HL-60/S4 (cell line): ENCODE results near the gene PVR.
"Not testable (repeated sequence)": the region's sequence is repeated elsewhere in the genome, so short reads cannot be mapped to it uniquely, and the experiment has no call there.

ENCODE experiments used
- in situ Hi-C: fragments of 300-500 bp; cut with MboI; formaldehyde crosslinking; loops from 2 replicates; pipeline ENCODE4 v1.14.3; 2022; ENCODE audit warnings: low sequenced_read_pairs

PVR gene, protein sequence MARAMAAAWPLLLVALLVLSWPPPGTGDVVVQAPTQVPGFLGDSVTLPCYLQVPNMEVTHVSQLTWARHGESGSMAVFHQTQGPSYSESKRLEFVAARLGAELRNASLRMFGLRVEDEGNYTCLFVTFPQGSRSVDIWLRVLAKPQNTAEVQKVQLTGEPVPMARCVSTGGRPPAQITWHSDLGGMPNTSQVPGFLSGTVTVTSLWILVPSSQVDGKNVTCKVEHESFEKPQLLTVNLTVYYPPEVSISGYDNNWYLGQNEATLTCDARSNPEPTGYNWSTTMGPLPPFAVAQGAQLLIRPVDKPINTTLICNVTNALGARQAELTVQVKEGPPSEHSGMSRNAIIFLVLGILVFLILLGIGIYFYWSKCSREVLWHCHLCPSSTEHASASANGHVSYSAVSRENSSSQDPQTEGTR

DNA sequence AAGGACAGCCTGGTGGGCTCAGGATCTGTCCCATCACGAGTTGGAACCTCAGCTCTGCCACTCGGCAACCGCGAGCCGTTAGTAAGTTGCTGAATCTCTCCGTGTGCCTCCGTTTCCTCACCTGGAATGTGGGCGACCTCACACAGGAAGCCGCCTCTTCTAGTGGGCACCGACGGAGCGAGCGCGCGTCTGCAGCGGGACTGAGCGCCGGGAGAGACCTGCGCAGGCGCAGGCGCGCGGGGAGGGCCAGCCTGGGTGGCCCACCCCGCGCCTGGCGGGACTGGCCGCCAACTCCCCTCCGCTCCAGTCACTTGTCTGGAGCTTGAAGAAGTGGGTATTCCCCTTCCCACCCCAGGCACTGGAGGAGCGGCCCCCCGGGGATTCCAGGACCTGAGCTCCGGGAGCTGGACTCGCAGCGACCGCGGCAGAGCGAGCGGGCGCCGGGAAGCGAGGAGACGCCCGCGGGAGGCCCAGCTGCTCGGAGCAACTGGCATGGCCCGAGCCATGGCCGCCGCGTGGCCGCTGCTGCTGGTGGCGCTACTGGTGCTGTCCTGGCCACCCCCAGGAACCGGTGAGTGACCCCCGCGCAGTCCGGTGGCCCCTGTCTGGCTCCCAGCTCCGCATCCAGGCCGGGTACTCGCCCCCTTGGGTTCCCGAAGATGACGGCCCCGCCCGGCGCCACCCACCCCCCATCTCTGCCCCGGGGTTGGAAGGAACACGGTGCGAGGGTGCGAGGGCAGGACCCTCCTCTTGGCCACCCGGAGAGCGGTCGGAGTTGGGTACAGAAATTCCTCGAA, at the start of gene PVR:
TSS of gene PVR (plus strand) at position 306 of the 797 bp plus-strand sequence. CDS start at position 493, 187 bp downstream.
- in situ Hi-C loops, result no loop called here

DNA sequence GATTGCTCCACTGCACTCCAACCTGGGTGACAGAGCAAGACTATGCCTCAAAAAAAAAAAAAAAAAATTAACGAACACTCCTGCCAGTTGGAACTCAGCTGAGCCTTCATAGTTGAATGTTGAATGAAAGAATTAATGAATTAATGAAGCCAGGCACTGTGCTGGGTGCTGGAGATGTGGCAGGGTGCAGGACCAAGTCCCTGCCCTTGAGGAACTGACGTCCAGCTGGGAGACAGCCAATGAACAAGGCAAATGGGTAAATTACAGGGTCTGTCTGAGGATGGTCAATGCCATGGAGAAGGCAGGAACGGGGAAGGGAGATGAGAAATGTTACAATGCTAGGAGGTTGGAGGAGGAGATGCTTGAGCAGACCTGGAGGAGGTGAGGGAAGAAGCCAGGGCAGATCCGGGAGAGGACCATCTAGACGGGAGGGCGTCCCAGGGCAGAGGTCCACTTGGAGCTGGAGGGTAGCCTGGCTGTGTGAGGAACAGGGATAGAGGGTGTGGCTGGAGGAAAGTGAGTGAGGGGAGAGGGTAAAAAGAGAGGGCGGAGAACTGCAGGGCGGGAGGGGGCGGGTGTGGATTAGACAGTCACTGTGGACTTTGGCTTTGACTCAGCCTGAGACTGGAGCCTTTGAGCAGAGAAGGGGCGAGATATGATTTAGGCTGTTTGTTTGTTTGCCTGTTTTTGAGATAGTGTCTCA, 47.1 kb upstream of the PVR start:
- in situ Hi-C loops, result no loop called here

DNA sequence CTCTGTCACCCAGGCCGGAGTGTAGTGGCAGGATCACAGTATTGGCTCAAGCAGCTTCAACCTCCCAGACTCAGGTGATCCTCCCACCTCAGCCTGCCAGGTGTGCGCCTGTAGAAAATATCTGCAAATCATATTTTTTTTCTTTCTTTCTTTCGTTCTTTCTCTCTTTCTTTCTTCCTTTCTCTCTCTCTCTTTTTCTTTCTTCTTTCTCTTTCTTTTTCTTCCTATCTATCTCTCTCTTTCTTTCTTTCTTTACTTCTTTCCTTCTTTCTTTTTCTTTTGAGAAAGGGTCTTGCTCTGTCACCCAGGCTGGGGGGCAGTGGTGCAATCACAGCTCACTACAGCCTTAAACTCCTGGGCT, 46.6 kb upstream of the PVR start:
- in situ Hi-C loops, result no loop called here

DNA sequence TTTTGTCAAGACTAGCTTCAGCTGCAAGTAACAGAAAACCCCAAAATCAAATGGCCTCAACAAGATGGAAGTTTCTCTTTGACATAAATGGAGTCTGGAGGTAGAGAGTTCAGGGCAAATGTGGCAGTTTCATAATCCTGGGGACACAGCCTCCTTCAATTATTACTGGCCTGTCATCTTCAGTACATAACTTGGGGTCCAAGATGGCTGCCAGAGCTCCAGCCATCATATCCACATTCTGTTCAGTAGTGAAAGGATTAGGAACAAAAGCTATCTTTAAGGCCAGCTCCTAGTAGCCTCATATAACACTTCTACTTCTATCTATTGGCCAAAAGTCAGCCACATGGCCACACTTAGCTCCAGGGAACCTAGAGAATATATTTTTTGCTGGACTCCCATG, 45.4 kb upstream of the PVR start:
- in situ Hi-C loops, result no loop called here

DNA sequence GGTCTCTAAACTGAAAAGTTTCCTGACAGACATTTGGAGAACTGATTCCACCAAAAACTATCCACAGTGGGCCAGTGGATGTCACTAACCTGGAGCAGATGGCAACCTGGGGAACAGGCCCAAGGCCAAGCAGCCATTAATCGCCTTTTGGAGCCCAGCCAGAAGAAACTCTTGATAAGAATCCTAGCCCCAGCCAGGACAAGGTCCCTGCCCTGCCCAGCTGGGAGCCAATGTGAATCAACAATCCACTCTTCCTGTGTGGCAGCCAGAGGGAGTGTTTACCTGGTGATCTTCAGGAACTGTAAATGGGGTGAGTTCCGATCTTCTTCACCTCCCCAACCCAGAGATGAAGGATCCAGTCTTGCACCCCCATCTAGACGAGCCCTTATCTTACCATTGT, 44.8 kb upstream of the PVR start:
- in situ Hi-C loops, result no loop called here

DNA sequence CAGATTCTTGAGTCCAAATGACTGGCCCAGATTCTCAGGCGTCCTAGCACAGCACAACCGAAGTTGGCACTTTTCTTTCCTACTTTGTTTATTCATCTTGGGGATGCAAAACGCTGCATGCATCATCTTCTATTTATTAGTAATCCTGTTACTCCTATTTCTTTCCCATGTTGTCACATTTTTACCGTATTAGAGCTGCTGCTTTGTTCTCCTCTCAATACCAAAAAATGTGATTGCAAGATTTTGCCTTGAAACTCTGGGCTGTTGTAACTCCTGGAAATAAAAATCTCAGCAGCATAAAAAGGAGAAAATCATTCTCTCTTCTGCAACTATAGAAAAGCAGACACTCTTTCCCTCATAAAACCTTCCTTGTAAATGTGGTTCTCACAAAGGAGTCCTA, 43.2 kb upstream of the PVR start:
- in situ Hi-C loops, result no loop called here

- in situ Hi-C loops, result no loop called here
Observed at GRCh38 chr19:44602081-44602480, 41.6 kb upstream of the PVR start.

GRCh38 chr19:44603201-44603945, 40.3 kb upstream of the PVR start:
- in situ Hi-C loops, result no loop called here

GRCh38 chr19:44604241-44604640, 39.5 kb upstream of the PVR start:
- in situ Hi-C loops, result no loop called here

- in situ Hi-C loops, result no loop called here
Observed at GRCh38 chr19:44605547-44605946, 38.2 kb upstream of the PVR start.

DNA sequence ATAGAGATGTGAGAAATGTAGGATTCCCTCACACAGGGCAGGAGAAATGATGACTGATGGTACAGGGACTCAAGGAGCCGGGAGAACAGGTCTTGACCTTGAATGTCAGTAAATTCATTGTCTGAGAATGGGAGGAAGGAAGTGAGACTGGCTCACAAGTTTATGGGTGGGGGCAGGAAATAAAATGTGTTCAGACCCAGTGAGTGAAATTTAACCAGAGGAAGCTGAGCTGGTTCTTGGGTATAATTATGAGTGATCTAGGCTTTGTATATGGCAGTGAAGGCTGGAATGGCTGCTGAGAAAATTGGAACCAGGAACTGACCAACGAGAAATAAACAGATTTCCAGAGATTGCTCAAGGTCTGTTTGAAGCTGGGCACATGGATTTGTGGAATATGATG, 36.7 kb upstream of the PVR start:
- in situ Hi-C loops, result no loop called here

- in situ Hi-C loops, result no loop called here
Observed at GRCh38 chr19:44607917-44608316, 35.8 kb upstream of the PVR start.

DNA sequence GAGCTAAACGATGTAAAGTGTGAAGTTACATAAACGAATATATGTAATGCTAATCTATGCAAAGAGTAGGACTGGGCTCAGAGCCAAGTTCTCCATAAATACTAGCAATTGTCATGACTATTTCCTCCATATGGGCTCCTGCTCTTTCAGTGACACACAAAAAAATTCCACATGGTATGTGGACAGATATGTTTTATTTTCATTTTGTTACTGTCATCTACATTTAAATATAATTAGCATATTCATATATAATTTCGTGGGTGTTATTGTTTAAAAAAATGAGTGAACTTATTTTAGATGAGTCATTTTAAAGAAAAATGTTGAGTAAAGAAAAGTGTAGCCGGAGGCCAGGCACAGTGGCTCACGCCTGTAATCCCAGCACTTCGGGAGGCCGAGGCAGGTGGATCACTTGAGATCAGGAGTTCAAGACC, 35.3 kb upstream of the PVR start:
- in situ Hi-C loops, result no loop called here

DNA sequence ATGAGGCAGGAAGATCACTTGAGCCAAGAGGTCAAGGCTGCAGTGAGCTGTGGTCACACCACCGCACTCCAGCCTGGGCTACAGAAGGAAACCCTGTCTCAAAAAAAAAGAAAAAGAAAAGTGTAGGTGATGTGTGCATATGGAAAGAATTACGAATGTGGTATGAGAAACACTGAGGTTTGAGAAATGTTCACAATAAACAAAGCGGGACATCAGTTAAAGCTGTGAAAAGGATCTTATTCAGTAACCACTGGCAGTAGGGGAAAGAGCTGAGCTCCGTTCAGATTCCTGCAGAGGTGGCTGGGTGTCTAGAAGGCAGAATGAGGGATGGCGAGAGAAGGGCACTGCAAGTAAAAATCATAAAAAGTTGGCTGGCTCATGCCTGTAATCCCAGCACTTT, 34.5 kb upstream of the PVR start:
- in situ Hi-C loops, result no loop called here

DNA sequence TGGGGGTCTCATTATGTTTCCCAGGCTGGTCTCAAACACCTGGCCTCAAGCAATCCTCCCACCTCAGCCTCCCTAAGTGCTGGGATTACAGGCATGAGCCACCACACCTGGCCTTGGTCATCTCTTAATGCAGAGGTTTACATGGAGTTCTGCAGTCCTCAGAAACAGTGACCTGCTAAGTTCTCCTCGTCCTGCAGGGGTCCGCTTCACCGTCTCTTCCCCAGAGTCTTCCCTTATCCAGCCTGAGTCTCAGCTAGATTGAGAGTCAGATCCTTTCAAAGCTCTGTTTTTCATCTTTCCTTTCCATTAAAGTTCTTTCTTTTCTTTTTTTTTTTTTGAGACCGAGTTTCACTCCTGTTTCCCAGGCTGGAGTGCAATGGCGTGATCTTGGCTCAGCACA, 33.2 kb upstream of the PVR start:
- in situ Hi-C loops, result not testable (repeated sequence)

DNA sequence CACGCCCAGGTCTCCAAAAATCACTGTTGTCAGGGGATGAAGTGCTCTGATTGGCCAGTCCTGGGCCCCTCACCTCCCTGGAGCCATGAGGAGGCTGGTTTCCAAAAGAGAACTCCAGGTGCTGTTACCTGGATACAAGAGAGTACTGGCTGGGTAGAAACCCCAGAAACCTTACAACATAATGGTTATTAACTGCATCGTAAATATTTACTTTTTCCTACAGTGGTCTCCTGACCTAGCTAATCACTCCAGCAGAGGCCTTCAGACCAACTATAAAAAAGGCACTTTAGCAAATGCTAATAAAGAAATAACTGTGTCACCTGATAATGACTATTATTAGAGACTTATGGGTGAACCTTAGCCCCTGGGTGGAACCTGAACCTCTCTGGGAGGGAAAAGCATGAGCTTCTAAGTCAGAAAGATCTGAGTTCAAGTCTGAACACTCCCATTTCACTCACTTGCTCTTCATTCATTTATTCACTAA, 31.9 kb upstream of the PVR start:
- in situ Hi-C loops, result no loop called here

DNA sequence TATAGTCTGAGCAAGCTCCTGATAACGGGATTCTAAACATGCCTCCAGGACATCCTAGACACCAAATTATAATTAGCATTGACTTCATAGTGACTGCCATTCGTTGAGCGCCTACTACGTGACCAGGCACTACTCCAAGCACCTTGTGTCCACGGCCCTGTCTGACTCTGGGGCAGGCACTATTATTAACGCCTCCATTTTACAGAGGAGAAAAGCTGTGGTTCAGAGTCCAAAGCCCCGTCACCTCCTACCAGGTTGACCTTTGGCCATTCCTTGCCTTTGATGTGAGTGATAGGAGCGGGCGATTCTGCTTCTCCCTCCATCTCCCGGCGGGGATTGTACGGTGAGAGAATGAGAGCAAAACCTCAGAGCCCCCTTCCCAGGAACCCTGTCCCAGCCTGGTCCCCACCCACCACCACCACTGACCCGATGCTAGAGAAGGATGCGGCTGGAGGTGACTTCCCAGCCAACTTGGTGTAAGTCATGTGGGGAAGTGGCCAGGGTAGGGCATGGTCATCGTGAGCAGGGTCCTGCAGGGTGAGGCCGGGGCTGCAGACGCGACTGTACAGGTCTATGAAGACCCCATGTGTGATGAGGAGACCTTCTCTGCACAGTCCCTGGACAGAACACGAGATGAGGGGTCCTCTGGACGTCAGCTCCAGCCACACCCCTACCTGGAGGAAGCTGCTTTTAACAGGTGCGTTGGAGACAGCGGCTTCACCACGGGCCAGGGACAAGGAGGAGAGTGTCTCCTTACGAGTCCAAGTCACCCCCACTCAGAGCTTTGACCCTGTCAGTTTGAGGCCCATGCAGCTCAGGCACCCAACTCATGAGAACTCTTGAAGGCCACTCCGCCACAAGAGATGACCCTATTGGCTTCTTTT, 30.2 kb upstream of the PVR start, which contains the start of gene IGSF23:
TSS of gene IGSF23 (plus strand) at position 269 of the 884 bp plus-strand sequence. CDS start at position 352, 83 bp downstream.
- in situ Hi-C loops, result no loop called here

DNA sequence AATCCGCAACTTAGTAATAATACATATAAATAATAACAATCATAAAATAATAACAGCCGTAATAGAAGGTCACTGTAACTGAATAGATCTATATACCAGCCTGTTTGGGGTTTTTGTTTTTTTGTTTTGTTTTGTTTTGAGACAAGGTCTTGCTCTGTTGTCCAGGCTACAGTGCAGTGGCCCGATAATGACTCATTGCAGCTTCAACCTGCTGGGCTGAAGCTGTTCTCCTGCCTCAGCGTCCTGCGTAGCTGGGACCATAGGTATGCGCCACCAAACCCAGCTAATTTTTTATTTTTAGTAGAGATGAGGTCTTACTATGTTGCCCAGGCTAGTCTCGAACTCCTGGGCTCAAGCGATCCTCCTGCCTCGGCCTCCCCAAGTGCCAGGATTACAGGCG, 29.4 kb upstream of the PVR start:
- in situ Hi-C loops, result no loop called here

DNA sequence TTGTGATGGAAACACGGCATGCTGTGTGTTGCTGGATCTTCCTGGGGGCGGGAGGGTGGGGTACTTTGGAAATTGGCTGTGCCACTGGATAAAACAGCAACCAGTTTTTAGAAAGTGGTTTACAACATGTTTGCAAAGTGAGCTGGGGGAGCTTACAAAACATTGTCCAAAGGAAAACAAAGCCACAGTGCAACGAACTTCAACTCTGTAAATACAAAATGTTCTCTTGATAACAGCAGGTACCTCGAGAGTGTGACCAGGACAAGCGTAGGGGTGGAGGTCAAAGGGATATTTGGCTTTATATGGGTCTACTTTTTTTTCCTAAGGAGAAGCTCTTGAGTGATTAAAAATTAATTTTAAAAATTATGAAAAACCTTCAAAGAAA, 27.9 kb upstream of the PVR start:
- in situ Hi-C loops, result no loop called here
